Measurements from ENCODE around the gene TMTC1.

TMTC1 gene

DNA sequence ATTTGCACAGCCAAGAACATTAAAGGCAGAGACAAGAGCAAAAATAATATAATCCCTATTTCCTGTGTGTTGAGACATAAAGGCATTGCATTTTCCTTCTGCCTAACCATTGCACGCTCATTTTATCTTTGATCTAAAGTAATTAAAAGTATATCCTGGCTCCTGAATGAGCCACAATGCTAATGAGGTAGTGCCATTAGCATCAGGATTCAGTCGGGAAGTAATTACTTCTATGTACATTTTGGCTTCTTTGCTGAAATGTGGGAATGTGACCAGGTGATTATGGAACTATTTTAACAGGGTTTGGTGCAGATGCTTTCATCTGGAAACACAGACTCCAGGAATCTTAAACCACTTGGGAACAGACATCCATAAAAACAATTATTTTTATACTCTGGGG is 77.4 kb downstream of the TMTC1 start:
- no peak for DNase-seq

DNA sequence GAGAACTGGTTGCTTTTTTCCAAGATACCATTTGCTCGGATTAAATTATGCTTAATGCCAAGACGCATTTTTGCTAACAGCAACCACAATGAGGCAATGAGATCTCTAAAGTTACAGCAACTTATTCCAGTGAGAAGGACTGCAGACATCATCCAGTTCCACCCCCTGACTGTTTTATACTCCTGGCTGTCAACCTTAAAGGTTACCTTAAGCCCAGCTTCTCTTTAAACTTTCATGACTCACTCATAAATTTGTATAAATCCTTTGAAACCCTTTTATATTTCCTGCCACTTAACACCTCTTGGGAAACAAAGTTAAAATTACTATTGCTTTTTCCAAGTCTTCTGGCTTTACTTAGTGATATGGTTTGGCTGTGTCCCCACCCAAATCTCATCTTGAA is 80.2 kb downstream of the TMTC1 start:
- DNase-seq: no peak

DNA sequence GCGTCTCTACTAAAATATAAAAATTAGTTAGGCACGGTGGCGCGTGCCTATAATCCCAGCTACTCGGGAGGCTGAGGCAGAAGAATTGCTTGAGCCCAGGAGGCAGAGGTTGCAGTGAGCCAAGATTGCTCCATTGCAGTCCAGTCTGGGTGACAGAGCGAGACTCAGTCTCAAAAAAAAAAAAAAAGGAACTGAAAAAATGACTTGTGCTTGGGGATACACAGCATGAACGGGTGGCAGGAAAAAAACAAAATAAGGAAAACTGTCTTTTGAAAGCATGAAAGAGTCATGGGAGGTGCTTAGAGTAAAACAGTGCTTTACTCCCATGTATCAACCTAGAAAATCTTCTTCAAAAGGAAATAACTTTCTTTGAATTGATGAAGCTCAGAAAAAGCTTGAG is 80.8 kb downstream of the TMTC1 start:
- no peak for DNase-seq

DNA sequence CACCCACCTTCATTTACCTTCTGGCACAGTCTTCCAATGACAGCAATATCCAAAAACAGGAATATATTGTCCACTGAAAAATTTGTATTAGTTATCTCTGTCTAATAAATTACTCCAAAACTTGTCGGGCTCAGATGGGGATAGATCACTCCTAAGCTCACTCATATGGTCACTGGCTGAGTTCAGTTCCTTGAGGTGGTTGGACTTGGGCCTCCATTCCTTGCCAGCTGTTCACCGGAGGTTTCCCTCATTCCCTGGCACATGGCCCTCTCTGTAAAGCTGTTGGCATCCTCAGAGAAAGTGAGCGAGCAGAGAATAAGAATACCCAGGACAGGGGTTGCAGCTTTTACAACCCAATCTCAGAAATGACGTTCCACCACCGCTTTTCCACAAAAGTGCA is 81.5 kb downstream of the TMTC1 start:
- no peak for DNase-seq

DNA sequence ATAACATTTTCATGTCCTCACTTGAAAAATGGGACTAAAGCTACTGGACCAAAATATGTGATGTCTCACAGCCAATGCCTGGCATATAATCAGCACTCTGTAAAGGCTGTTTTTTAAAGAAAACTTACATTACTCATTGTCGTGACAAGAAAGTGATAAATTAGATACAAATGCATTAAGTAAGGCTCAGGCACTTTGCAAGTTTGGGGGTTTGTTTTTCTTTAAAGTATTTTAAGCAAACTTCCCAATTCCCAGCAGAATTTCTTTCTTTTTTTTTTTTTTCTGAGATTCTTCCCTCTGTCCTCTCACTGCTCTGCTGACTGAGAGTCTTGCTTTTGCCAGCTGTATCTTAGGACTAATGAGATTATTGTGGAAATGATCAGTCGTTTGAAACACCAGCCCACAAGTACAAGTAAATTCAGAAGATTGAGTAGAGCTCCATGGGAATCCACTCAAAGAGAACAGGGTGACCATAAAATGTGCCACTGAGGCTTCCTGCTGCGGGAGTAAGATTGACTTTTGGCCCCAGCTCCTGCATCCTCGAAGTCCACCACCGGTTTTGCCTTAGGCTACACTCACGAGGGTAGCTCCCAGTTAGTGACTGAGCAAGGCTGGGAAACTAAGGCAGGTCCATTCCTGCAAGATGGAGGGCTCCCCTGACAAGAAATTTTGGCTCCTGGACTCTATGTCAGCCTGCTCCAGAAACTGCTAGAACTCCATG is 82.8 kb downstream of the TMTC1 start:
- DNase-seq: no peak

GRCh38 chr12:29698756-29699155 is 85.0 kb downstream of the TMTC1 start:
- DNase-seq: no peak

GRCh38 chr12:29695800-29696199 is 87.9 kb downstream of the TMTC1 start:
- no peak for DNase-seq

DNA sequence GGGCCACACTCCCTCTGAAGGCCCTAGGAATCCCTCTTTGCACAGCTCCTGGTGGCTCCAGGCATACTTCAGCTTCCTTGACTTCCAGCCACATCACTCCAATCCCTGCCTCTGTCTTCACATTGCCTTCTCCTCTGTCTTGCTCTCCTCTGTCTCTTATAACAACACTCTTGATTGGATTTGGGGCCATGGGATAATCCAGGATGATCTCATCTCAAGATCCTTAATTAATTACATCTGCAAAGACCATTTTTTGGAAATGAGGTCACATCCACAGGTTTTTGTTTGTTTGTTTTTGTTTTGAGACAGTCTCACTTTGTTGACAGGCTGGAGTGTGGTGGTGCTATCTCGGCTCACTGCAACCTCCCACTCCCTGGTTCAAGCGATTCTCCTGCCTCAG is 88.7 kb downstream of the TMTC1 start:
- no peak for DNase-seq

DNA sequence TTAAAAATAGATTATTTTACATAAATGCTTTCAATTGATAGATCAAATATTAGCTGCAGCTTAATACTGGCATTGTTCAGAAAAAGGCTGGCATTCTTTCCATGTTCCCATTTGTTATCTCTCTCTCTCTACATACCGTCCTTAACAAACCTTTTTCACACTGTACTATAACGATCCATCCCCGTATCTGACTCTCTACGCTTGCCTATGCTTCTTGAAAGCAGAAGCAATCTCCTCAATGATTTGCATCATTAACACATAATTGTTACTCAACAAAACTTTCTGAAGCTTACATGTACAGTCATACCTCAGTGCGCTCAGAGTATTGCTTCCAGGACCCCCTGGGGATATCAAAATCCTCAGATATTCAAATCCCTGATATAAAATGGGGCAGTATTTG is 89.7 kb downstream of the TMTC1 start:
- no peak for DNase-seq

- no peak for DNase-seq
These were observed 91.5 kb downstream of the TMTC1 start for GRCh38 chr12:29692237-29692636.

DNA sequence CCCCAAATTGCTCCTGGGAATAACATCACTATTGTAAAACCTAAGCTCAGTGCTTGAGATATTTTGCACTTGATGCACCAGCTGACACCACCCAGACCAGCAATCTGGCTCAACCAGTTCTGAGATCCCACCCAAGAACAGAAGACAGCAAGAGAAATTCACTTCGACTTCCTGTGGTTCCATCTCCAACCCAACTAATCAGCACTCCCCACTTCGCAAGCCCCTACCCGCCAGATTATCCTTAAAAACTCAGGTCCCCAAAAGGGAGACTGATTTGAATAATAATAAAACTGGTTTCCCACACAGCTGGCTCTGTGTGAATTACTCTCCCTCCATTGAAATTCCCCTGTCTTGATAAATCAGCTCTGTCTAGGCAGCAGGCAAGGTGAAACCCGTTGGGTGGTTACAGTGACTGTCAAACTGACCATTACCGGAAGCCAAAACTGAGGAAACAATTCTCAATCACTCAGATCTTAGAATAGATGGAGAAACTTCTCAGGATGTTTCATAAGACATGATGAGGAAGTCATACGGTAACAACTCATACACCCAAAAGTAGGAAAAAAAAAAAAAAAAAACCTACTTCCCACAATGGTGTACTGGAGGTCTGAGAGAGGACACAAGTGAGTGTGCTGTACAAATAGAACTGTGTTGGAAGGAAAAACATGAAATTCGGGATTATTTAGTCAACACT is 92.4 kb downstream of the TMTC1 start:
- peak; percentile 85 for DNase-seq

DNA sequence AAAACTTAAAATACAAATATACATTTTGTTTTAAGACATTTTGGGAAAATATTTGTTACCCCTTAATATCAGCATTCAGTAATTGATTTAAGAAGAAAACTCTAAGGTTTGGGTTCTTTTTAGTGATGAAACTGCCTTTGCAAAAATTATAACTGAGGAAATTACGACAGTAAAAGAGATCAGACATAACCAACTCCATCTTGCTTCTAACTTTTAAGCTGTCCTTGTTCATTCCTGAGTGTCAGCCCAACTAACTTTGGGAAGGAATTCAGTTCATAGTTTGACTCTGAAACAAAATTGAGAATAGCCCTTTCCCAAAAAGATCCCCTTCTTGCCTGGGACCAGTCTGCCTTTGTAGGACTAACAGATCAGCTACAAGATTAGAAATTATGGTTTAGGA is 93.0 kb downstream of the TMTC1 start:
- DNase-seq: no peak

GRCh38 chr12:29688914-29689313 is 94.8 kb downstream of the TMTC1 start:
- no peak for DNase-seq

DNA sequence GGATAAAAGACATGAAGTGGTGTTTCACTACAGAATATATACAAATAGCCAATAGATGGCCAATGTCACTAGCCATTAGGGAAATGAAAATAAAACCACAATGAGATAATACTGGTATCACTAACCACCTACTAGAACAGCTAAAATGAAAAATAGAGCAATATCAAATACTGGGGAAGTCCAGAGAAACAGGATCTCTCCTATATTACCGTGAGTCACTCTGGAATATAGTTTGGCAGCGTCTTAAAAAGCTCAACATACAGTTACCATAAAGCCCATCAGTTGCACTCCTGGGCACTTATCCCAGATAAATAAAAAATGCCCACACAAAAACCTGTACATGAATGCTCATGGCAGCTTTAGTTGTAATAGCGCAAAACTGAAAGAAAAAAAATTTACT is 101.7 kb downstream of the TMTC1 start:
- no peak for DNase-seq

DNA sequence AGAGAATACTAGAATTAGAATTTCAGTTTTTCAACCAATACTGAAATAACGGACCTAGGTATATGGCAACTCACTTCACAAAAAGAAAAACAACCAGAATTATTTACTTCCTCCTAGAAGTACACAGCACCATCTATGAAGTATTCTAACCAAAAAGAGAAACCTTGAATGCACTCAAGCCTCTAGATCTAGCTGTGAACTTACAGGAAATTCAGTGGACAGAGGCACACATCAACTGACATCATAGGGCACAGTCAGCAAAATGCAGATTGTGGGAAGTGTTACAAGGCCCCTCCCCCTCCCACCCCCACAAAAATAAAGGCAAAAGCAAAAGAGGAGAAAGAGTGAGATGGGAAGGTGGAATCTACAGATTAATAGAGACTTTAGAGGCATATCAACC is 102.4 kb downstream of the TMTC1 start:
- no peak for DNase-seq

- no peak for DNase-seq
These were observed 107.1 kb downstream of the TMTC1 start for GRCh38 chr12:29676676-29677075.

- no peak for DNase-seq
These were observed 109.3 kb downstream of the TMTC1 start for GRCh38 chr12:29674463-29674862.

- DNase-seq: no peak
These were observed 110.4 kb downstream of the TMTC1 start for GRCh38 chr12:29673346-29673745.

- DNase-seq: no peak
These were observed 111.2 kb downstream of the TMTC1 start for GRCh38 chr12:29672580-29672979.

- no peak for DNase-seq
These were observed 112.0 kb downstream of the TMTC1 start for GRCh38 chr12:29671742-29672141.

DNA sequence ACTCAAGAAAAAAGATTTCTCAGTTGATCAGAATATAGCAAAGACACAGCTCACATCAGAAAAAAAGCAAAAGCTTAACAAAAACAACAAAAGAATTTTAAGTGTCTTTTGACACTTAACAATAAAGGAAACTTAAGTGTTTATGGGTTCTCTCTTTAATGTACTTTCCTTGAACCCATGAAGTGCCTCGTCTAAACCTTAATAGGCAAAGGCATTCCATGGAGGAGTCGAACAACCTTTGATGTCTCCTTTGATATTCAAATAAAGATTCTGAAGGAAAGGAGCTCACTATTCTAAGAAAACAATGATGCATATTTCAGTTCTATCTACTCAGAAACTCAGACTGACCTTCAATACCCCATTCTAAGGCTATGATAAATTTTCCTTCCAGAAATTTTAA is 116.7 kb downstream of the TMTC1 start:
- DNase-seq: no peak

GRCh38 chr12:29665107-29665506 is 118.6 kb downstream of the TMTC1 start:
- no peak for DNase-seq

- DNase-seq: no peak
These were observed 120.9 kb downstream of the TMTC1 start for GRCh38 chr12:29662734-29663323.

- no peak for DNase-seq
These were observed 122.9 kb downstream of the TMTC1 start for GRCh38 chr12:29660847-29661246.

Data from SIG-M5 (cell line).